HG03521 (cell line): ENCODE results near the gene GSN.
A peak's percentile ranks its signal among the peaks of the same experiment; 100 is the strongest.

Source experiments
- ATAC-seq: cut with Tn5 transposase; IDR thresholded peaks from one replicate; pipeline ENCODE4 v1.9.1; 2021; ENCODE audit warnings: mild to moderate bottlenecking, moderate library complexity; ENCODE audit not compliant: unreplicated experiment

The GSN gene

DNA sequence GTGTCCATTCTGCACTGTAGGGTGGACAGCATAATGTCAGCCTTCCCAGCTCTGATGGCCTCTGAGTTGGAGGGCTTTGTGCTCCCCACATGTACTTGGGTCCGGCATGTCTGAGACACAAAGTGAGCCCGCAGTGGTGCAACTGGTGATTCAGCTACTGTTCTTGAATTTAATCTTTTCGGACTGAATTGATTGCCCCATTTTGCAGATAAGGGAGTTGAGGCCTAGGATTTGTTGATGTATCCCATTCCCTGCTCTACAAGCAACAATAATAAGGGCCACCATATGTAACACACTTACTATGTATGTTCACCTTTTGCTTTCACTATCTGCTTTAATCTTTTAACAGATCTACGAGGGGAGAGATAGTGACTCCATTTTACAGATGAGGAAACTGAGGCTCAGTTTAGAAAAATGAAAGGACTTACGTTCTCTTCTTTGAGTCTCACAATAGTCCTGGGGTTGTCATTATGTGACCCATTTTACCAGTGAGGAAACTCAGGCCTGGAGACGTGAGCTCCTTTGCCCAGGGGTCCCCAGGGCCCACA, 4.5 kb downstream of the GSN start:
- no peak for ATAC-seq

DNA sequence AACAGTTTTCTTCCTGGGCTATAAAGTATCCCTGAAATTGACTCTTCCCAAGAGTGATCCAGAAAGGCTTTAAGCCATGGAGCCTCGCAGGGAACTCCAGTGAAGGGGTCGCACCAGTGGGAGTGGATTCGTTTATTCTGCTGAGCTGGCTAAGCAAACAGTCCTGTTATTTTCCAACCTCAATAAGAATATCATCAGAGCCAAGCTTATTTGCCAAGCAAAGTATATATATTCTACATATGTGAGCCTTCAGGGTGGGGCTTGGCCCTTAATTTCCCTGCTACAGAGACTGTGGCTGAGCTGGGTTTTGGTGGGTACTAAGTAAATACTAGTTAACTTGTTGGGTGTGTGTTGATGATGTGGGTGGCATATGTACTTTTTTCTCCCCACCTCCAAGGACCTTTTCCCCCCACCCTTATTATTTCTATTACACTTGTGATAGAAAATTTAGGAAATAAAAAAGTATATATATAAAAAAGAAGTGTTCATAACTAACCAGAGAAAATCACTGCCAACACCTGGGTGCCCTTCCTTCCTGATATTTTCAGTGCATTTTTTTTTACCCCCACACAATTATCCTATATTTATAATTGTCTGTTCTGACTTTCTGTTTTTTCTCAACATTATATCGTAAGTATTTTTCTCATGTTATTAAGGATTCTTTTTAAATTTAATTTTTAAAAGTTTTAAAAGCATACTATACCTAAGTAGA, 5.3 kb downstream of the GSN start:
- ATAC-seq: no peak

DNA sequence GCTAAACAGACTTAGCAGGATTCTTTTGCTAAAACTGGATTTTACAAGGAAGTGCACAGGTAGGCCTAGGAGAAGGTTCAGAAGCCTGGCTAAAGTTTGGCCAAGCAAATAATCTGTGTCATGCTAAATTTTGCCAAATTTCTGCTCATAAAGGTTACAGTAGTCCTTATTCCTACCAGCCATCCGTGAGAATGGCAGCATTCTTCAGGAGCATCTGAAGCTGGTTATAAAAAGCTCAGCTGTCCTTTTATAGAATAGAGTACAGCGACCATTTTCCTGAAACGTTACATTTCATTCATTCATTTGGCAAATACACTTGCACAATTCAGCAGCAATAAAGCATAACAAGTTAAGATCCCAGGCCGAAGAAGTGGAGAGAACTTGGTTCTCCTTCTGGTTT, 6.9 kb downstream of the GSN start:
- no peak for ATAC-seq

DNA sequence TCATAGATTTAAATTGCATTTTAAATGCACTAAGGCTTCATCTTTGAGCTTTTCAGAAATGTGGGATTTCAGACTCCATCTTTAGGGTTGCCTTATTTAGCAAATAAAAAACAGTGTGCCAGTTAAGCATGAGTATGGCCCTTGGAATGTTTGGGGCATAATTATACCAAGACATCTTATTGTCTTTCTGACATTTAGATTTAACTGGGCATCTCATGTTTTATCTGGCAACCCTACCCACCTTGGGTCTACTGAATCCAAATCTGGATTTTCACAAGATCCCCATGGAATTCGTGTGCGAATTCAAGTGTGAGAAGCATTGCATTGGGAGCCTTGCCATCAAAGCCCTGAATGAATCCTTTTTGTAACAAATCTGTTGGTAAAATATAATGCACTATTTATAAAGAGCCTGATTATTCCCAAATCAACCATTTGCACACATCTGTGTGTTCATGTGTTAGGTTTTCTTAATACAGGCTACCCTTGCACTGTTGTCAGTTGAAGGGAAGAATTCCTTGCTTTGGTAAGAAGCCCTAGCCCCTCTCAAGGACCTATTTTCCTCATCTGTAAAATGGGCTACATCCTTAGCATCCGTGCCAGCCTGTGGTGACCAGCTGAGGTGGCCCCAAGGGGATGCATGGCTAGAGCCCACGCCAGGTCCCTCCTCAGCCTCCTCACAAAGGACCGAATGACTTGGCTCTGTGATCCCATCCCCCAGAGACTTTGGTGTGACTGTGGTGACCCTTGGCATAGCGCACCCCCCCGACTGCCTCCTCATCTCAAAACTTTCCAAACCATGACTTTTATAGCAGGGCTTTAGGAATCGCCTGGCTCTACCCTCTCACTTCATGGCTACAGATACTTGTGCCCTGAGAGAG, 8.1 kb downstream of the GSN start:
- ATAC-seq: no peak

DNA sequence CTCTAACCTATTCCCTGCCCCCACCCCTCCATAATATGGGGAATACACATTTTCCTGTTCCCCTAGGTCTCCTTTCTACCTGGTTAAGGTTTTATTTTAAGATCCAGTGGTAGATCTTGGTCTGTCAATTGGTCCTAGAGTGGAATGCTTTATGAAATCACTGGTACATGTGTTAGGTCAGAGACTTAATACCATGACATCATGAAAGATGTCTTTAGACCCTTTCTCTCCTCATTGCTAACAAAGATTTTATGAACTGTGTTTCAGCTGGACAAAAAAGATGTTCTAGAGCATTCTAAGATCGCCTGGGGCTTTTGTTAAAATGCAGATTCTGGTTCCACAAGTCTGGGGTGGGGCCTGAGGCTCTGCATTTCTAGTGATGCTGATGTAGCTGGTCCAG, 9.1 kb downstream of the GSN start:
- no peak for ATAC-seq

DNA sequence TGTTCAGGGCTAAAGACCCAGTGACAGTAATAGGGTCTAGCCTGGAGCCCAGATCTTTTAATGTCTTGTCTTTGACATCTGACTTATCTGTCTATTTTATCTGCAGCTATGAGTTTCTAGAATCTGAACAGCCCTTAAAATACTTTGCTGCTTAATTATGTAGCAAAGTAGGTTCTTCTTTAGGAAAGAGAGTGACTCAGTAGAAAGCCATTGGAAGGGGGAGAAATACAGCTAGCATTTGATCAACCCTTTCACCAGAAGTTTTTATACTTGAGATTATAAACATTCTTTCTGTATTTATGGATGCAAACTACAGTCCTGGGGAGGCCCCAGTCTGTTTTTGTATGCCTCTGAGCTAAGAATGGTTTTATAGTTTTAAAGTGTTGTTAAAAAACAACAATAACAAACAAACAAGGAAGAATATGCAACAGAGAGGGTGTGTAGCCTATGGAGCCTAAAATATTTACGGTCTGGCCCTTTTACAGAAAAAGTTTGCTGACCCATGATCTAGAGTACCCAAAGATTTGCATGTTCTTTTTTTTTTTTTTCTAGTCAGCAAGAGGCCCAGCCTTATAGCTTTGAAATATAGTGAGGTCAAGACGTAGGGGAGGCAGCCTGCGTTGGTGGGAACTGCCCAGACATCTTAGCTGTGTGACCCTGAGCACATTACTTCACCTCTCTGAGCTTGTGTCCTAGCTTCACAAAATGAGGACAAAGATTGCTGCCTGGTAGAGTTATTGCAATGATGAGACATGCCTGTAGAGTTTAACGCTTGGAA, 9.7 kb downstream of the GSN start:
- no peak for ATAC-seq

DNA sequence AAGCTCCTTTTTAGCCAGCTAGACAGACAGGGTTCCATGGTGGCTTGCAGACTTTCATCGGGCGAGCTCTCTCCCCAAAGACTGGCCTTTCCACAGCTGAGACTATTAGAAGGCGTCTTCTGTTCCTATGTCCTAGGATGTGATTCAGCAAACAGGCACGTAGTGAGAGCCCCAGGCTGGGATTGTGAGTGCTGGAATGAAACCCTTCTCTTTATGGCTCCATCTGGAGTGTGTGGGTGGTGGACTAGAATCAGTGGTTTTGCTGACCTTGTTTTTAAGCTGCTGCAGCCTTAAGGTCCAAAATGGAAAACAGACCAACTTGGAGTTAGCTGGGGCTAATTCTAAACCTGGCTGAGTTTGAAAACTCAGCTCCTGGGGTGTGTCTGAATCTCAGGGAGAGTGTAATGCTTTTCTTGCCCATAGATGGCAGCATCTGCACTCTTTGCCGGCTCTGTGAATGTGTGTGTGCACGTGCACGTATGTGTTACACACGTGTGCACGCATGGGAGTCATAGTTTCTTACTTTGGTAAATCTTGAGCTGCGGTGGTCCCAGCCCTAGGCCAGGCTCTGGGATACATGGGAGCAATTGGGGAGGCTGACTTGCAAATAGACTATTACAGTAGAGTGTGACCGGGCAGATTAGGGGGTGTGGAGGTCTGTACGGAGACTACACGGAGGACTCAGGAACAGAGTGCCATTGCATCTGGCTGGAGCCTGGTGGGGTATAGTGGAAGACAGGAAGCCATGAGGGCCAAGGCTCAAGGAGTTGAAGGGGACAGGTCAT, 10.7 kb downstream of the GSN start:
- peak; percentile 64 for ATAC-seq

DNA sequence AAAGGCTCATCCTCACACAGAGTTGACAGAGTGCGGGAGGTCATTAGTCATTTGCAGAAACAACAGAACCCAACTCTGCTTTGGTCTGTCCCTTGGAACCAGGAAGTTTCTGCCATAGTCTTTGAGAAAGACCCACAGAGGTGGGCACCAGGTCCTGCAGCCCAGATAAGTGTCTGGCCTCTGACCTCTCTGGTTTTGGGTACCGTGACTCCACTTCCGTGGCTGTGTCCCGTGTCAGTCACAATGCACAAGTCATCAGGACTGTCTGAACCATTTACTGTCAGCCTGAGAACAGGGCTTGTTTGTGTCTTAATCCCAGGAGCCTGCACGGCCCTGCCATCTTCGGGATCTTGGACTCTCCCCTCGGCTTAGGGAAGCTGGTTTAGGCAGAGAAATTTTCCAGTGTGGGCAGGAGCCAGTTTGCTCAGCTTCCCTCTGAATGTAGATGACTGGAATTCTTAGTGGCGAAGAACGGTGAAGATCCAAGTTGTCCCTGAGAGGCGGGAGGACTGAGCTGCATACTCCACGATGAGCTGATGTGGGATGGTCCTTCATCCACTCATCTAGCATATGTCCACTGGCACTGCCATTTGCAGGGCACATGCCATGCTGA, 11.9 kb downstream of the GSN start:
- no peak for ATAC-seq

DNA sequence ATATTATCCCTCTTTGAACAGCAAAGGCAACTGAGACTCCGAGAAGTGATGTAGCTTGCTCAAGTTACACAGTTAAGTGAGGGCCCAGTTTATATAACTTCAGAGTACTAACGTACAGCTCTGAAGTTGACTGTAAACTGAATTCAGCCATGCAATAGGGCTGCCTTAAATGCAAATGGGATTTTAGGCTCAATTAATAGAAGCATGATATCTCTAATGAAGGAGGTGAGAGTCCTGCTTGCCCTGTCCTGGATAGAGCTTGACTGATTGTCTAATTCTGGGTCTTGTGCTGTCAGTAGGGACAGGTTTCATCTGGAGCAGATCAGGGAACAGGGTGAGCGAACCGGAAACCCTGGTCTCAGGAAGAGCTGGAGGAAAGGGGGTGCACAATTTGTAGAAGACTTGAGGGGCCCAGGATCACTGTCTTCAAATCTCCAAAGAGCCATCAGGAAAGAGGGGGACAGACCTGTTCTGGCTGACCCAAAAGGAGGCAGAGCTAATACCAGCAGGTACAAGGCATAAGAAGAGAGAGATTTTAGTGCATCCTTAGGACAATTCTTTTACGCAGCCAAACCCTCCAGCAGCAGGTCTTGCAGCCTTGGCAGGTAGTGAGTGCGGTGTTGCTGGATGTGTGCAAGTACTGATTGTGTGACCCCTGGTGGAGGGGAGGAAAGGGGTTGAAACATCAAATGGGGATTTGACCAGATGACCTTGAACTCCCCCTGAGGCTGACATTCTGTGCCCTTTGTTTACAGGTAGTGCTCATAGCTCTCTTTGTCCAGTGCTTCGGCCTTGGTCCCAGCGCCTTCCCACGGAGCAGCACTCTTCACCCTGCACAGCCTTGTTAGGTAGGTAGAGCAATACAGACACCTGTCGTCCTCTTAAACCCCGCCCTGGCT, 13.0 kb downstream of the GSN start:
- ATAC-seq: no peak

DNA sequence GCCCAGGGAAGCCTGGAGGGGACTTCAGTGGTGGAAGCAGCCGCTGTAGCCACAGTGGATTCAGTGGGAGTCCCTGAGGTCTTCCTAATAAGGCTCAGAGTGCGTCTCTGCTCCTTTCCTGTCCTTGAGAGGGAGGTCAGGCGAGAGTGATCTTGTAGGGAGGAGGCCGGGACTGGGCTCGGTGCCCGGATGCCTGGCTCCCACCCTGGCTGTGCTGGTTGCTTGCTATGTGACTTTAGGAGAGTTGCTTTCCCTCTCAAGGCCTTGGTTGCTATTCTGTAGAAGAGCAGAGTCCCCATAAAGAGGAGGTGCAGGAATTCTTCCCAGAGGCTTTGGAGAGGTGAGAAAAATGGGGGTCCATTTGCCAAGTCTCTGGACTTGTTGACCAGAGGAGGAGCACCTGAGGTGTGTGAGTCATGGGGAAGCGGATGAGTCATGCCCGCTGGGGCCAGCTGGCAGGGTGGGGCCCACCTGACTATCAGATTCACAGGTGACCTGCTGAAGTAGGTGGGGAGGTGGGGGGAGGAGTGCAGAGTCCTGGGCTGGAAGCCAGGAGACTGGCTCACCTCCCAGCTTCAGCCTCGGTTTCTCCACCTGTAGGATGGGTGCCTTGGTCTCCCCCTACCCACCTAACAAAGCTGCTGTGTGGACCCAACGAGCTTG, 13.8 kb downstream of the GSN start:
- no peak for ATAC-seq

DNA sequence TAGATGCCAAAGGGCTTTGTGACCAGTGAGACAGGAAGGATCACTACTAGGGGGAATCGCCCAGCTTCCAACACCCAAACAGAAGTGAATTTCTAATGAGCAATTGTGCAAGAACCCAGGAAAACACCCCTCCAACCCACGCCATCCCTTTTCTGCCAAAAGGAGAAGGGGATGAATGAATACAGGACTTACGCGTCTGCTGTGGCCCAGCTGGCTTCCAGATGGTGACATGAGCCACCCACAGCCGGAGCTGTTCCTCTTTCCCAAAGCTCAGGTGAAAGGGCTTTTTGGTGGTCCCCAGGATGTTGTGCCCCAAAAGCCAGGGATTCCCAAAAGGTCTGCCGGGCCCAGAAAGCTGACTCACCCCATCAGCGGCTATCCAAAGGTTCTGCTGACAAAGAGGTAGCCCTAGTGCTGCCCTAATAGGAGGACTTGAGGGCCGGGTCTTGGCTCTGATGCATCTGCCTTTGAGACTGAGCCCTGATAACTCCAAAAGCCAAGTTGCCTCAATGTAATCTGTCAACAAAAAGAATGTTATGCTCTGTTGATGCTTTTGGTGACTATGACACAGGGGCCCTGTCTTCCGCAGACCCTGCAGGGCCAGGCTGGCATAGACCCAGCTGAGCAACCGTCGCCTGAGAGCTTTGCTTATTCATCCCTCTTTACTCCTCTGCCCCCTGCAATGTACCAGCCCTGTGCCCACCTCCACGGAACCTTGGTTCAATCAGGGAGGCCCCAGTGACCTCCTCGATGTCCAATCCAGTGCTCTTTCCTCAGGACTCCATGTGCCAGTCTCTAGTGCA, 14.5 kb downstream of the GSN start:
- ATAC-seq: no peak

DNA sequence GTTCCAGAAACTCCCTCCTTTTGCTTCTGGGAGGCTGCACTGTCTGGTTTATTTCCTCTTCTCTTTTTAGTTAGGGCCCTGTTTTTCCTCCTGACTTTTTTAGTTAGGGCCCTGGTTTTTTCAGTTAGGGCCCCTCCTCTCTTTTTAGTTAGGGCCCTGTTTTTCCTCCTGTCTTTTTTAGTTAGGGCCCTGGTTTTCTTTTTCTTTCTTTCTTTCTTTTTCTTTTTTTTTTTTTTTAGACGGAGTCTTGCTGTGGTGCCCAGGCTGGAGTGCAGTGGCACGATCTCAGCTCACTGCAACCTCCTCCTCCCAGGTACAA, 15.1 kb downstream of the GSN start:
- no peak for ATAC-seq

DNA sequence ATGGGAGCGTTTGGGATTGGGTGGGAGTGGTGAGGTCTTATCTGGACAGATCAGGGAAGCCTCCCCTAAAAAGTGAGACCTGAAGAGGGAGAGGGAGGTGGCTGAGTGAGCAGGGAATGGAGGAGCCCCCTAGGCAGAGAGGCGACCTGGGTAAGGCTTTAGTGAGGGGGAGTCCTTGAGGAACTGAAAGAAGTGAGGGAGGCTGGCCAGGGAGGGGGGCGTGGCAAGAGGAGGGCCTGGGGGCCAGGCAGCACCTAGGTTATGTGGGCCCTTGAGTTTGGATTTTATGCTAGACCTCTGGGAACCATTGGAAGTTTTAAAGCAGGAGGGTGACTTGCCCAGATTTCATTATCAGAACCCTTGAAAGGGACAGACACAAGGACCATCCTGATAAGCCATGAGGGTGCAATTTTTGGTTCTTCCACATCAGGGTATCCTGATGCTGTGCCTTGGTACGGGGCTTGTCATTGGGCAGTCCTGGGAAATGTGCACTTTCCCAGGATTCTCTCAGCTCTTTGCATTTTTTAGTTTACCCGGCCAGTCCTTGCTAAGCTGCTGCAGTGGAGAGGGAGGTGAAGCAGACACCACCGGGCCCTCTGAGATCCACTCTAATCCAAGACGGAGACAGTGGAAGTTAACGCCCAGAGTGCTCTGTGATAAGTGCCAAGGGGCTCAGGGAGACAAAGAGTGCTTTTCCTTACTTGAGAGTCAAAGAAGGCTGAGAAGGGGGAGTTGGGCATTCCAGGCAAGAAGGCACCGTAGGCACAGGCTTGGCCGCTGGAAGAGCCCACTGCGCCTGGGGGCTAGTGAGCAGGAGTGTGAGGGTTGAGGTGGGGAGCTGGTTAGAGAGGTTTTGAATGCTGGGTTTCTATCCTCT, 16.1 kb downstream of the GSN start:
- ATAC-seq: no peak

DNA sequence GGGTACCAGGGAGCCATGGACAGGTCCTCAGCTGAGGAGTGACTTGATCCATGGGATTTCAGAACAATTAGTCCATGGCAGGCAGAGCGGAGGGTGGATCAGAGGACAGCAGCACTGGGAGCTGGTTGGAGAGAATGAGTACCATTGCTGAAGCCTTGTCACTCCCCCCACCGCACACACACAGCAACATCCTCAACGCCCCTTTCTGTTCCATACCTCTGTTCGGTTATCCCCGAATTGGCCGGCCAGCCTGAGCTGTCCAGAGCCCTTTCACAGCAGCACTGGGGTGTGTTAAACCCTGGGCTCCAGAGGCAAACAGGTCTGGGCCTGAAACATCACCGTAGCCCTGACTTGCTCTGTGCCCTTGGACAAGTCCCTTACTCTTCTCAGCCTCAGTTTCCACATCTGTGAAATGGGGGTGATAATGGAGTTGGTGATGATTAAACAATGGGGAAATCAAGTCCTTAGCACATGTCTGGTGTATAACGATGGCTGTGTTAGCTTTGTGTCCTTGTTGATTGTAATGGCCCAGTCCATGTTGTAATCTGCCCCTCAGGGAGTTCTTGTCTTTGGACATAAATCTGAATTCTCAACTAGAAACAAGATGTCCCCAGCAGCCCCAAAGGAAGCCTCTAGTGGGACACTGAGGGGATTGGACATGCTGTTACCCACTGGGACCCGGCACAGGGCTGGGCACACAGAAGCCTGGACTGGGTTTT, 16.9 kb downstream of the GSN start:
- no peak for ATAC-seq

DNA sequence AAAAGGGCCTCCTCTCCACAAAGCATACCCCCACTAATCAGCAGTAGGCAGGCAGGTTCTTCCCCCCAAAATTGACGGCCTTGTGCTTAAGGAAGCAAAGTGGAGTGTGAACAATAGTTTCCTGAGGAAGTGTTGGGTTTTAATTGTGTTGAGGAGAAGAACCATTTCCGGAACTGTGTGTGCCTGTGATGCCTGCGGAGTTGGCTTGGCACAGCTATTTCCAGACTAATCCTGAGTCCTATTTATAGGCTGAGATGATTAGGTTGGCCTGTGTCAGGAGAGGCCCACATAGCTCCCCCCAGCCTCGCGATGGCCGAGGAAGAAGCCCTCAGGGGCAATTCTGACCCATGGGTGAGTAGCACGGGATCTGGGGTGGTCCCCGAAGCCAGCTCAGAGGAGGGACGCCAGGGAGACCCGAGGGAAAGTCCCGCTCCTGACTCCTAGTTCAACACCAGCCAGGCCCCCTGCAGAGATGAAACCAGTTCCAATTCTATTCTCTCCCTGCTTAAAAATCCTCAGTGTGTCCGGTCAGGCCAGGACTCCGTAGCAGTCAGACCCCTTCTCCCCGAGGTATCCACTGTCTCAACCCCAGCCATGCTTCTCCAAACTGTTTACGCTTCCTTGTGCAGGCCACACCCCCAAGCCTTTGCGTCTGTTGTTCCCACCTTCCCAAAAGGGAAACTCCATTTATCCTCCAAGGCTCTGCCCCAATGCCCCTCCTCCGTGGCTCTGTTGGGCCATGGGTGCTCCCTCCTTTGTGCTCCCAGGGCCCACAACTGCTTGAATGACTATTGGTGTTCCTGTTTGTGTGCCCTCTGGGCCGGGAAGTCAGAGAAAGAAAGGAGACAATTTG, 18.1 kb downstream of the GSN start:
- no peak for ATAC-seq

DNA sequence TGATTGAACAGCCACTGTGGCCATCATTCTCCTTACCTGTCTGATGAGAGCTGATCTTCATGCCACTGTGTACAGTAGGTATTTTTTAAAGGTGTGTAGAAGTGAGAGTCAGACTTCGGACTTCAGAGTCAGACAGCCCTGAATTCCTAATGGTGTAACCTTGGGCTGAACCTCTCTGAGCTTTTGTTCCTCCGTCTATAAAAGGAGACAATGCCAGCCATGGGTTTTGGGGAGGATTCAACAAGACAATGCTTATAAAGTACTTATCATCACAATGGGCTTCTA, 18.7 kb downstream of the GSN start:
- no peak for ATAC-seq
